EH (cell line): ENCODE measurements around the gene CDK5RAP1.
"Not testable (repeated sequence)": the region's sequence is repeated elsewhere in the genome, so short reads cannot be mapped to it uniquely, and the experiment has no call there.

Experiments
- DNase-seq: peaks from one replicate; pipeline ENCODE4 v3.0.0-alpha.2; 2015; ENCODE audit warnings: low read depth

The CDK5RAP1 gene

DNA sequence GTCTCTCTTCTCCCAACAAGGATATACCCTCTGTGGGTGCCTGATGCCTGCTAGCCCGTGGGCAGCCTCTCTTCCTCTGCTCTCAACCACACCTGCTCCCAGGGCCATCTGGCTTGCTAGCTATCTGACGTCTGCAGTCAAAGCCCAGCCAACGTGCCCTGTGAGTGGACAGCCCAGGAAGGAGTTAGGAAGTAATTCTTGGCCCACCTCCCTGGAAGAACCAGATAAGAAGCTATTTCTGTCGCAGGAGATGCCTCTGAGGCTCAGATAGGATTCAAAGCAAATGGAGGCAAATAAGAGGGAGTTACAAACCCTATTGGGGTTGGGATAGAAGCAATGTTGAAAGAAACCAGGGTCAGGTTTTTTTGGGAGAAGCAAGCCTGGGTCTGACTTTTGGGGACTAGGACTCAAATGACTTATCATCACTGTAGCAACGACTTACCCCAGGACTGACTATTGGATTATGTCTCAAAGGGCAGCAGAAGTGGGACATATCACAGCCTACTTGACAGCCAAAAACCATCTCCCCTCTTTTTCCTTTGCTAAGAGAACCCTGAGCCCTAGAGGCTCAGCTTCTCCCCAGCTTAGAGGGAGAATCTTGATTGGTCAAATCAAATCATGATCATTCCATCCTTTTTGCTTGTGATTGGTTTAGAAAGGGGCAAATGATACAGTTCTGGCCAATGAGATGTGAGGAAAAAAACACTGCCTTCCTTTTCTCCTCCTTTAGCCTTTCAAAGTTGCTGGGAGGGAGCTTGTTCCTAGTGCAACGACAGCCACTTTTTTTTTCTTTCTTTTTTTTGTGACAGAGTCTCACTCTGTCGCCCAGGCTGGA lies 18.0 kb upstream of the CDK5RAP1 start:
- DNase-seq: no peak

DNA sequence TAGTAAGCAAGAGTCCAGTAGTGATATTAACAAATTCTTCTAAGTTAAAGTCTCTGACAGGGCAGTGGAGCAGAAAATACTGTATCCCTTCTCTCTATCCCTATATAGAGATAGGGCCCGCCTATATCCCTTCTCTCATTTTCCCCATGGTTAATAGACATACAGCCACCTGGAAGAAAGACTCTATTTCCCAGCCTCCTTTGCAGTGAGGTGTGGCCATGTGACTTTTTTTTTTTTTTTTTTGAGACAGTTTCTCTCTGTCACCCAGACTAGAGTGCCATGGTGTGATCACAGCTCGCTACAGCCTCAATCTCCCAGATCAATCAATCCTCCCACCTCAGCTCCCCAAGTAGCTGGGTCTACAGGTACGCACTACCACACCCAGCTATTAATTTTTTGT lies 16.7 kb upstream of the CDK5RAP1 start:
- DNase-seq: no peak

DNA sequence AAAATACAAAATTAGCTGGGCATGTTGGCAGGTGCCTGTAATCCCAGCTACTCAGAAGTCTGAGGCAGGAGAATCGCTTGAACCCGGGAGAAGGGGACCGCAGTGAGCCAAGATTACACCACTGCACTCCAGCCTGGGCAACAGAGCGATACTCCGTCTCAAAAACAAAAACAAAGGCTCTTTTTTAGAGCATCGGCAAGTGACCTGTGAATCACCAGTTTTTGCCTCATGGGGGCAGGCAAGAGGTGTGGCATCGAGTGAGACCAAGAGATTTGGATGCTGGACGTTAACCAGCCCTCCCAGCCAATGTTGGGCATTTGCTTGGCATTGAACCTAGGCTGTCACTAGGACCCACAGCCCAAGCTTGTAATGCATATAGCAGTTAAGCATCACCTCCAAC lies 14.6 kb upstream of the CDK5RAP1 start:
- DNase-seq: peak; percentile 48

DNA sequence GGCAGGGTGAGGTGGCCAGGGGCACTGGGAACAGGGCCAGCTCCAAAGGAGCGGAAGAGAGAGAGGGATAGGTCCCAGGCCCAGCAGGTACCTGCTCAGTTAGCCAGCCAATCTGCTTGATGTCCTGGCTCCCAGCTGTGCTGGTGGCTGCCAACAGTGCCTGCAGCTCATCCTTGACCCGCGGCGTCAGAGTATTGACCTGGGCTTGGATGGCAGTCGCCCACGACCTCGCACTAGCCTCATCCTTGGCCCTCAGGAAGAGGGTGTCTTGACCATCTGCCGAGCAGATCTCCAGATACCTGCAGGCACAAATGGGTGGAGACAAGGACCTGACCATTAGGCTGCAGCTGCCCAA lies 11.1 kb upstream of the CDK5RAP1 start:
- no peak for DNase-seq

DNA sequence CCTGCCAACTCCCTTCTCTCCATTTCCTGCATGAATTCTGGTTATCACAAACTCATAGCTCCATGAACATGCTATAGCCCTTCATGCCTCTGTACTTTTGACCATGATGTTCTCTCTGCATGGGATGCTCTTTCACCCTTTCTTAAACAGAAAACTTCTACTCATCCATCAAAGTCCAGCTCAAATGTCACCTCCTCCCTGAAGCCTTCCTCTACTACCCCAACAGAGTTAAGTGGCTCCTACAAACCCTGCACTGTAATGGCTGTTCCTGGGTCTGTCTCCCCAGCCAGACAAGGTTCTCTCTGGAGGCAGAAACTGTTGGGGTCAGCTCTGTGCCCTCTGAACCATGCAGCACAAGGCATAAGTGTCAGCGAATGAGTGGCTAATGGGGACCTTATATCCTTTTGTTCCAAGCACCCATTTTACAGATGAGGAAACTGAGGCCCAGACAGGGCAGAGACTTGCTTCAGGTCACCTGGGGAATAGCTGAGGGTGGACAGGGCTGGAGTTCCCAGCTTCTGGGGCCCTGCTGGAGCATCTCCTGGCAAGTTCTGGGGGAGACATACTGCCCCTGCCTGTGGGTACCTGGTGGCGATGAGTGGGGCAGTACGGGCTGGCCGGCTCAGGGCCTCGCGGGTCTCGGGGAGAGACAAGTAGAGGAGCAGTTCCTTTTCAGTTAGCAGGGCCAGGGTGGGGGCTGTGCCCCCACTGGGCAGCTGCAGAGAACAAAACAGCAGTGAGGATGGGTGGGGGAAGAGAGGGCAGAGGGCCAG lies 10.6 kb upstream of the CDK5RAP1 start:
- no peak for DNase-seq

DNA sequence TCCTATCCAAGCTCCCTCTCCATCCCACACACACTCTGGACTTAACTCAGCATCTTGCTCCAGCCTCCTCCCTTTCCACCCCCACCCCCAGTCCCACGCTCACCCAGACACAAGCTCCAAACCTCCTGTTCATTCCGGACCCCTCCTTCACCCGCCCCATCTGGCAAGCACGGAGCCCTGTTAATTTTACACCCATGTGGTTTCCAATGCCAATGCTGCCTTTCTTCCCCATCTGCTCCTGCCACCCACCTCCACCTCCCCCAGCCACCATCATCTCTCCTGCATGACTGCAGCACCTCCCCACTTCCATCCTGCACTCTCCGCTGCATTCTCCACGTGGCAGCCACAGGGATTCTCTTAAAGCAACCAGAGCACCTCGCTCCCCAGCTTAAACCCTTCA lies 9.9 kb upstream of the CDK5RAP1 start:
- no peak for DNase-seq

DNA sequence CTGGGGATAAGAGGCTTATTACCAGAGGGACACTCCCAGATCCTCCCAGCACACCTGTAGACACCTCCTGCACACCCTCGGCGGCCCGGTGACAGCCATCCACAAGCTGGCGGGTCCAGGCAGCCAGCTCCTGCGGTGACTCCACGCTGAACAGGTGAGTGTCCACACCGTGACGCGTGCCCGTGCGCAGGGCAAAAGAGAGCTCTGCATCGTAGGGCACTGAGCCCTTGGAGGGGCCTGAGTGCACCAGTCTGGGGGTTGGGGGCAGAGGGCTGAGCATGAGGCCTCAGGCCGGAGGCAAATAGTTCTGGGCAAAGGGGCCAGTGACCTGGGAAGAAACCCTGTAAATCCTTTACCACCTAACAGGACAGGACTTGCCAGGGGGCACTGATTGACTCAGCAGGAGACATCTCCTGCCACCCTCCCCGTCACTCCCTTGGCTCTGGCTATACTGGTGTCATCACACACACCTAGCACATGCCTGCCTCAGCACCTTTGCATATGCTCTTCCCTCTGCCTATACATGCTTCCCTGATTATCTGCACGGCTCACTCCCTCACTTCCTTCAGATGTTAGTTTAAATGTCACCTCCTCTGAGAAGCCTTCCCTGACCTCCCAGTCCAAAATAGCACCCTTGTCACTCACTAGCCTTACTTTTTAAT lies 8.9 kb upstream of the CDK5RAP1 start:
- DNase-seq: no peak

DNA sequence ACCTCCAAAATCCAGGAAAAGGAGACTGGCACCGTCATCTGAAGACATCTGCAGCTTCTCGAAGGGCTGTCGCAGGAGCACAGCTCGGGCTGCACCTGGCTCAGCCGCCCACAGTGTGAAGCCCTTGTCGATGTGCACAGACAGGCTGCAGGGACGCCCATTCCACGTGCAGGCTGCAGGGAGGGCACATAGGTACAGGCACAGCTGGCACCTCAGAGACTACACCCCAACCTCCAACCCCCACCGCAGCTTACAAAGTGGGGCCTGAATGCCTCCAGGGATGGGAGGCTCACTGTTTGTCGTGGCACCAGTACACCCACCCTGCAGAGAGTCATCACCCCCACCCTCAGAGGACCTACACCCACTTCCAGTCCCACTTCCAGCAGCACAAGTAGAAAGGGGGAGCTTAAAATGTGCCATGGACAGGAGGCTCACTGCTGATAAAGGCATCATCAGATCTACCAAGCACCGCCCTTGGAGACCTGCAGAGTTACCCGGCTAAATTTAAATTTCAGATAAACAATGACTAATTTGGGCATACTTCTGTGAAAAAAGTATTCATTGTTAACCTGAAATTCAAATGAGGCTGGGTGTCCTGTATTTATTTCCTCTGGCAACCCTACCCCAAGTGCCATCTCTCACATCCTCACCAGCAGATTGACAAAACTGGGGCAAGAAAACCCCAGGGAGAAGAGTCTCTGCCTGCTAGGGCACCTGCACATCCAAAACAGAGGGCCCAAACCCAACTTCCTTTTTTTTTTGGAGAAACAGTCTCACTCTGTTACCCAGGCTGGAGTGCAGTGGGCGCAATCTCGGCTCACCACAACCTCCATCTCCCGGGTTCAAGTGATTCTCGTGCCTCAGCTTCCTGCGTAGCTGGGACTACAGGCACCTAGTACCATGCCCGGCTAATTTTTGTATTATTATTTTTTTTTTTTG lies 7.7 kb upstream of the CDK5RAP1 start:
- DNase-seq: no peak

DNA sequence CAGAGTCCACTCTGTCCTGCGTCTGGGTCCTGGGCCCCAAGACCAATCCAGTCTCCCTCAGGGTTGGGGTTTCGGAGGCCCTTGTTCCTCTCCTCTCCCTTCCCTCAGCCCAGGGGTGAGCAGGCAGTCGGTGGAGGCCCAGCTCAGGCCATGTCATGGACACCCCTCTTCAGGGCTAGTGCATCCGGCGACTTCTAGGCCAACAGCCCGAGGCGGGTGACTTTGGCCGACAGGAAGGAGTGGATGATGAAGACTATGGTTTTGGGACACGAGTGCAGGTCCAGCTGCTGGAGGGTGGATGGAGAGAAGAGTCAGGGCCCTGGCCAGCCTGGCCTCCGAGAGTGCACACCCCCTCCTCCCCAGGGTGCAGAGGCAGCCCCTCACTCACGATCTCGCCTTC lies 7.0 kb upstream of the CDK5RAP1 start:
- DNase-seq: no peak

DNA sequence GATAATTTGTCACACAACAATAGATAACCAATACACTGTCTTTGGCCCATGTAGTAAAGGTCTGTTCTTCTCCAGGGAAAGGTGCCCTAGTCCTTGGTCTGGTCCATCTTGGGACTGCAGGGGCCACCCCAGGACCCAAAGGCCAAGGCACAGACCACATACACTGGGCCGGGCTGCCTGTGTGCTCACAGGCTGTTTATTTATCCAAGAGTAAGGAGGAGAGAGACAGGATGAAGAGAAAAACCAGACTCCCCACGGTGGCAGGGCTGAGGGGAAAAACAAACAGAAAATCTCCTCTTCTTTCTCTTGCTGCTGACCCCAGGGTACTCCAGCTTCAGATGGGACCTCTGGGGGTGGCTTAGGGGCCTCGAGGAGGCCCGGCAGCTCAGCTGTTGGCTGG lies 6.5 kb upstream of the CDK5RAP1 start:
- DNase-seq: no peak

DNA sequence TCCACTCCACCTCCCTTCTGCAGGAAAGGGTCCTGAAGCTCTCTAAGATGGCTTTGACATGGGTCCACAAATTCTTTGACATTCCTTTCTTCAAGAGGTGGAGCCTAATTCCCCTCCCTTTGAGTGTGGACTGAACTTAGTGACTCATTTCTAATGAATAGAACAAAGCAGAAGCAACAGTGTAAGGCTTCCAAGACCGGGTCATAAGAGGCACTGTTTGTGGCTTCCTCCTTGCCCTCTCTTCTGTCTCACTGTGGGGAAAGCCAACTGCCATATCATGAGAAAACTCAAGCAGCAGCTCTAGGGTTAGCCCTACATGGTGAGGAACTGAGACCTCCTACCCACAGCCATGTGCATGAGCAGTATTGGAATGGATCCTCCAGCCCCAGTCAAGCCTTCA lies 5.9 kb upstream of the CDK5RAP1 start:
- peak; percentile 29 for DNase-seq

DNA sequence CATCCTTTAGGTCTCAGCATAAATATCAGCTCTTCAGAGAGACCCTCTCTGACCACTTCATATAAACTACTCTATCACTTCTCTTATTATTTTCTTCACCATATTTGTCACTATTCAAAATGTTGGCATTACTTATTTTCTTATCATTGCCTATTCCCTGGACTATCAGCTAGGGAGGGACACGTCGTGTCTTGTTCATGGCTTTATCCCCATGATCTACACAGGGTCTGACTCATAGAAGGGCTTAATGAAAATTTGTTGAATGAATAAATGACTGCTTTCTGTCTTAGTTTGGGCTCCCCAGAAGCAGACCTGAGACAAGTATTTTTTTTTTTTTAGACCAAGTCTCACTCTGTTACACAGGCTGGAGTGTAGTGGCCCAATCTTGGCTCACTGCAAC lies 3.0 kb upstream of the CDK5RAP1 start:
- DNase-seq: no peak

DNA sequence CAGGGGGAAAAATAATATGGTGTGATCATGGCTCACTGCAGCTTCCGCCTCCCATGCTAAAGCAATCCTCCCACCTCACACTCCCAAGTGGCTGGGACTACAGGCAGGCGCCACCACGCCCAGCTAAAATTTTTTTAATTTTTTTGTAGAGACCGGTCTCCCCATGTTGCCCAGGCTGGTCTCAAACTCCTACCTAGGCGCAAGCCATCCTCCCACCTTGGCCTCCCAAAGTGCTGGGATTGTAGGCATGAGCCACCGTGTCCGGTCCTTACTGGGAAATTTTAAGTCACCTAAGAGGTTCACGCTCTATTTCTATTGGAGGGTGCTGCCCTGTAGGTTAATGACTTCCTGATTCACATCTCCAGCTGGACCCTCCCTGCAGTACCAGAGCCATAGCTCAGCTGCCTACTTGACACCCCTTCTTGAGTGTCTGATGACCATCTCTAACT lies 626 bp upstream of the CDK5RAP1 start:
- DNase-seq: no peak

DNA sequence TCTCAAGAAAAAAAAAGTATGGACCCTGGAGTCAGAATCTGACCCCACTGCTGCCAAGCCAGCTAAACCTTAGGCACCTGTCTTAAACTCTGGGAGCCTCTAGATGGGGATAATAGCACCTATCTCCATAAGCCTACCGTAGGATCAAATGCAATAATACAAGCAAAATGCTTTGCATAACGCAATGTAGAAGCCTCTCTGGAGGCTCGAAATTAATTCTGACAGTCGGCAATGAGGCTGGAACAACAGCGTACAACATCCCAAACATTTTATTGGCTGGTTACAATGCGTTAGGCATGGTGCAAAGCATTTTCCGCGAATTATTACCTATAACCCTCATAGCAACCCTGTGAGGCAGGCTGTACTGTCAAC lies 521 bp downstream of the CDK5RAP1 start:
- DNase-seq: no peak

DNA sequence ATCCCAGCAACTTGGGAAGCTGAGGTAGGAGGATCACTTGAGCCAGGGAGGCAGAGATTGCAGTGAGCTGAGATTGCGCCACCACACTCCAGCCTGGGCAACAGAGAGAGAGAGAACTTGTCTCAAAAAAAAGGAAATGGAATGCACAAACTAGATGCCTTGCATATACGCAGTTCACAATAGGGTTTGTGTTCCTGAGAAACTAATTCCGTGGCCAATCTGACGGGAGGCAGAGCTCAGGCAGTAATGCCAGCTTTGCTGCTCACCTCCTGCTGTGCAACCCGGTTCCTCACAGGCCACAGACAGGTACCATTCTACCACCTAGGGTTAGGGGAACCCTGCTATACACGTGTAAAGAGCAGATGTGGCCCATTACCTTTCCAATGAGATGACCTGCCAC lies 1.4 kb downstream of the CDK5RAP1 start:
- DNase-seq: peak; percentile 14

DNA sequence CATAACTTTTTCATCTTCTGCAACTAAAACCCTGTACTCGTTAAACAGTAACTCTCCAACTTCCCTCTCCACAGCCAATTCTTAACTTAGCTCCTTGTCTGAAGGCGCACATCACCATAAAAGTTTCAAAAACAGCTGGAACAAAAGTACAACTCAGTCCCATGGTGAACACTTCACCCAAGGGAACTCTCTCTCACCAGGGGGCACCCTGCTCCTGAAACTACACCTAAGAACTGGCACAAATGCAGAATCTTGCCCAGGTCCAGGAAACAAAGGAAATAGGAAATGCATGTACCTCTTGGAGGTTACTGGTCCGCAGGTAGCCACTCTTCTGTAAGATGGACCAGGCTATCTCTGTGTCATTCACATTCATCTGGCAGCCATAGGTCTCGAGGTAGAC lies 6.6 kb downstream of the CDK5RAP1 start:
- no peak for DNase-seq

DNA sequence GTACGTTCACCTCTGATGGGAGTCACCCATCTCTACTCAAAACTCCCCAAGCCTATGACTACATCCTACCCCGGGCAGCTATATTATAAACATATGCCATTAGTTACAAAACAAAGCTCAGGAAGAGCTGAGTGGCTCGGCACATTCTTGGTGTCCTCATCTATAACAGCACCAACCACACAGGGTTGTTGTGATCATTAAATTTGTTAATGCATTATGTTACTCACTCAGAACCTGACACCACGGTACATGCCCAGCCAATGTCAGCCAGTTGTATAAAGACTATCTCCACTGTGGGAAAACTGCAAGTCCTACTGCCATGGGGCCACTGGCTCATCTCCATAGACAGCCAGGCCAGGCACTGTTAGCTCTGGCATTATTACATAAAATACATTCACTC lies 7.7 kb downstream of the CDK5RAP1 start:
- no peak for DNase-seq

DNA sequence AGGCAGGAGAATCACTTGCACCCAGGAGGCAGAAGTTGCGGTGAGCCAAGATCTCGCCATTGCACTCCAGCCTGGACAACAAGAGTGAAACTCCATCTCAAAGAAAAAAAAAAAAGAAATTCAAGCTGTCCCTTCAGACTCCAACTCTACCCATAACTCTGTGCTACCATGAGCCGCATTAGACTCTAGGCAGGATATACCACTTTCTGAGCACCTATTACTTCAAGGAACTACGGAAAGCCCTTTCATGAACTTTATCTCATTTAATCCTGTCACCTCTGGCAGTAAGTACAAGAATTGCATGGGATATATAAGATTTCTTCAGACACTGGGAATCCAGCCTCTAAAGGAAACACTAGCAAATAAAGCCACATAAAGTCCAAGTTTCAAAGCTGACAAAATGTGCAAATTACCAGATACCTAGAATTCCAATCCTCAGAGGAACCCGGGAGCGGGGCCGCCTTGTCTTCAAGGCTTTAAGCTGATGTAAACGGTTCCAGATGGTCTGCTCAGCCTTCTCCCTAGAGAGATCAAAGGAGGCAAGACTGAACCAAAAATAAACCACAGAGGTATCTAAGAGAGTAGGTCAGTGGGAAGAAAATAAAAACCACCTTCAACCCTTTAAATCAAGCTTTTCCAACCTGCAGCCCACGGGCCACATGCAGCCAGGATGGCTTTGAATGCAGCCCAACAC lies 9.4 kb downstream of the CDK5RAP1 start:
- DNase-seq: peak; percentile 87

DNA sequence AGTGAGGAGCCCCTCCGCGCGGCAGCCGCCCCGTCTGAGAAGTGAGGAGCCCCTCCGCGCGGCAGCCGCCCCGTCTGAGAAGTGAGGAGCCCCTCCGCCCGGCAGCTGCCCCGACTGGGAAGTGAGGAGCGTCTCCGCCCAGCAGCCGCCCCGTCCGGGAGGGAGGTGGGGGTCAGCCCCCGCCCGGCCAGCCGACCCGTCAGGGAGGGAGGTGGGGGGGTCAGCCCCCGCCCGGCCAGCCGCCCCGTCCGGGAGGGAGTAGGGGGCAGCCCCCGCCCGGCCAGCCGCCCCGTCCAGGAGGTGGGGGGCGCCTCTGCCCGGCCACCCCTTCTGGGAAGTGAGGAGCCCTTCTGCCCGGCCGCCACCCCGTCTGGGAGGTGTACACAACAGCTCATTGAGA lies 12.0 kb downstream of the CDK5RAP1 start:
- not testable (repeated sequence) for DNase-seq

DNA sequence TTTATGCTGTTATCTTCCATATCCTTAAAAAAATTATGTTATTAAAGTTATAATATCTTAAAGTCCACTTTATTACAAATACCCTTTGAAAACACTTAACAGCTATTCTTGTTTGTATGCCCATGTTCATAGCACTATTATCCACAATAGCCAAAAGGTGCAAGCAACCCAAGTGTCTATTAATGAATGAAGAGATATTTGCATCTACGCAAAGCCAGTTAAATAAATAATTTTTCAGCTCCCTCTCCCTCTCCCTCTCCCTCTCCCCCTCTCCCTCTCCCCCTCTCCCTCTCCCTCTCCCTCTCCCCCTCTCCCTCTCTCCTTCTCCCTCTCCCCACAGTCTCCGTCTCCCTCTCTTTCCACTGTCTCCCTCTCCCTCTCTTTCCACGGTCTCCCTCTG lies 13.1 kb downstream of the CDK5RAP1 start:
- no peak for DNase-seq

DNA sequence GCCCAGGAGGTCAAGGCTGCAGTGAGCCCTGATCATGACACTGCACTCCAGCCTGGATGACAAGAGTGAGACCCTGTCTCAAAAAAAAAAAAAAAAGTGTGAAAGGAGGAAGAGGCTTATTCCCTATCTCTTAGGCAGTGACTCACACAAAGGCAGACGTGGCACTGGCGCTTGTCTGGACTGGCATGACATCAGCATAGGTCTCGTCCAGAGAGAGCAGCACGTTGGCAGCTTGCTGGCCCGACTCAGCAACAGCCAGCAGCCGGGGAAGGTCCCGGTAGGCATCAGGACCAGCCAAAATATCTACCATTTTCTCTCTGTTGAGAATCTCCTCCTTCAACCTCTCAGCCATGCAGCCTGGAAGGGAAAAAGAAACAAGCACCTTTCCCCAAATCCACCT lies 14.1 kb downstream of the CDK5RAP1 start:
- DNase-seq: peak; percentile 57
